Measurements from ENCODE around the gene SKAP1.

SKAP1 gene

GRCh38 chr17:48283907-48284306 is 146.1 kb downstream of the SKAP1 start:
- no peak overlapping the region for H2AFZ ChIP-seq (ENCODE audit: low read length, unreplicated experiment)
- H3K27me3 ChIP-seq (ENCODE audit: insufficient read depth, low read length), result peaks cover 24% of the 10 kb centered on the region
- no peaks in the 10 kb centered on the region for H3K36me3 ChIP-seq (ENCODE audit: insufficient read depth, low read length)
- no peaks in the 10 kb centered on the region for H3K4me1 ChIP-seq (ENCODE audit: control insufficient read depth, insufficient read depth, low read length, unreplicated experiment)
- H3K27ac ChIP-seq (ENCODE audit: low read depth, low read length), result no peak overlapping the region
- no peak overlapping the region for H3K4me3 ChIP-seq (ENCODE audit: low read depth, low read length)
- no peaks in the 10 kb centered on the region for H3K79me2 ChIP-seq (ENCODE audit: control insufficient read depth, insufficient read depth, low read length, unreplicated experiment)

- peaks cover 29% of the 10 kb centered on the region for H3K27me3 ChIP-seq (ENCODE audit: insufficient read depth, low read length)
- no peaks in the 10 kb centered on the region for H3K4me1 ChIP-seq (ENCODE audit: control insufficient read depth, insufficient read depth, low read length, unreplicated experiment)
- no peak overlapping the region for H3K27ac ChIP-seq (ENCODE audit: low read depth, low read length)
- H3K4me3 ChIP-seq (ENCODE audit: low read depth, low read length), result no peak overlapping the region
- H3K79me2 ChIP-seq (ENCODE audit: control insufficient read depth, insufficient read depth, low read length, unreplicated experiment), result no peaks in the 10 kb centered on the region
- H2AFZ ChIP-seq (ENCODE audit: low read length, unreplicated experiment), result no peak overlapping the region
- H3K36me3 ChIP-seq (ENCODE audit: insufficient read depth, low read length), result no peaks in the 10 kb centered on the region
Observed at GRCh38 chr17:48283411-48283810, 146.6 kb downstream of the SKAP1 start.

GRCh38 chr17:48282303-48282702 is 147.7 kb downstream of the SKAP1 start:
- Histone ChIP-seq H3K4me1 (ENCODE audit: control insufficient read depth, insufficient read depth, low read length, unreplicated experiment) (no peaks in the 10 kb centered on the region), H3K79me2 (ENCODE audit: control insufficient read depth, insufficient read depth, low read length, unreplicated experiment) (no peaks in the 10 kb centered on the region), H2AFZ (ENCODE audit: low read length, unreplicated experiment) (no peak overlapping the region), H3K36me3 (ENCODE audit: insufficient read depth, low read length) (no peaks in the 10 kb centered on the region), H3K27me3 (ENCODE audit: insufficient read depth, low read length) (peaks cover 38% of the 10 kb centered on the region), H3K27ac (ENCODE audit: low read depth, low read length) (no peak overlapping the region), H3K4me3 (ENCODE audit: low read depth, low read length) (no peak overlapping the region)

- peaks cover 59% of the 10 kb centered on the region for H3K27me3 ChIP-seq (ENCODE audit: insufficient read depth, low read length)
- no peaks in the 10 kb centered on the region for H3K36me3 ChIP-seq (ENCODE audit: insufficient read depth, low read length)
- no peak overlapping the region for H3K27ac ChIP-seq (ENCODE audit: low read depth, low read length)
- H3K4me1 ChIP-seq (ENCODE audit: control insufficient read depth, insufficient read depth, low read length, unreplicated experiment), result no peaks in the 10 kb centered on the region
- no peak overlapping the region for H3K4me3 ChIP-seq (ENCODE audit: low read depth, low read length)
- no peak overlapping the region for H2AFZ ChIP-seq (ENCODE audit: low read length, unreplicated experiment)
- H3K79me2 ChIP-seq (ENCODE audit: control insufficient read depth, insufficient read depth, low read length, unreplicated experiment), result no peaks in the 10 kb centered on the region
Observed at GRCh38 chr17:48278760-48279491, 151.1 kb downstream of the SKAP1 start.

GRCh38 chr17:48276776-48277175 is 153.2 kb downstream of the SKAP1 start:
- H3K27me3 ChIP-seq (ENCODE audit: insufficient read depth, low read length), result peaks cover 64% of the 10 kb centered on the region

GRCh38 chr17:48270899-48271298 is 159.1 kb downstream of the SKAP1 start:
- no peak overlapping the region for H2AFZ ChIP-seq (ENCODE audit: low read length, unreplicated experiment)
- no peak overlapping the region for H3K4me3 ChIP-seq (ENCODE audit: low read depth, low read length)
- H3K79me2 ChIP-seq (ENCODE audit: control insufficient read depth, insufficient read depth, low read length, unreplicated experiment), result no peaks in the 10 kb centered on the region
- H3K27me3 ChIP-seq (ENCODE audit: insufficient read depth, low read length), result peaks cover 34% of the 10 kb centered on the region
- H3K27ac ChIP-seq (ENCODE audit: low read depth, low read length), result no peak overlapping the region
- no peaks in the 10 kb centered on the region for H3K36me3 ChIP-seq (ENCODE audit: insufficient read depth, low read length)
- peaks cover 3% of the 10 kb centered on the region for H3K4me1 ChIP-seq (ENCODE audit: control insufficient read depth, insufficient read depth, low read length, unreplicated experiment)

More at GRCh38 chr17:48276776-48277175, 153.2 kb downstream of the SKAP1 start:
- Histone ChIP-seq H3K27ac (ENCODE audit: low read depth, low read length) (no peak overlapping the region), H3K4me3 (ENCODE audit: low read depth, low read length) (no peak overlapping the region), H3K36me3 (ENCODE audit: insufficient read depth, low read length) (no peaks in the 10 kb centered on the region), H2AFZ (ENCODE audit: low read length, unreplicated experiment) (no peak overlapping the region), H3K4me1 (ENCODE audit: control insufficient read depth, insufficient read depth, low read length, unreplicated experiment) (no peaks in the 10 kb centered on the region), H3K79me2 (ENCODE audit: control insufficient read depth, insufficient read depth, low read length, unreplicated experiment) (no peaks in the 10 kb centered on the region)

- Histone ChIP-seq H3K27ac (ENCODE audit: low read depth, low read length) (no peak overlapping the region), H3K4me3 (ENCODE audit: low read depth, low read length) (no peak overlapping the region), H3K79me2 (ENCODE audit: control insufficient read depth, insufficient read depth, low read length, unreplicated experiment) (no peaks in the 10 kb centered on the region), H2AFZ (ENCODE audit: low read length, unreplicated experiment) (no peak overlapping the region), H3K36me3 (ENCODE audit: insufficient read depth, low read length) (no peaks in the 10 kb centered on the region), H3K4me1 (ENCODE audit: control insufficient read depth, insufficient read depth, low read length, unreplicated experiment) (peaks cover 19% of the 10 kb centered on the region), H3K27me3 (ENCODE audit: insufficient read depth, low read length) (peaks cover 21% of the 10 kb centered on the region)
Observed at GRCh38 chr17:48269209-48269608, 160.8 kb downstream of the SKAP1 start.

GRCh38 chr17:48263731-48264035 is 166.3 kb downstream of the SKAP1 start:
- Histone ChIP-seq H3K4me3 (ENCODE audit: low read depth, low read length) (no peak overlapping the region), H3K27me3 (ENCODE audit: insufficient read depth, low read length) (peaks cover 4% of the 10 kb centered on the region), H2AFZ (ENCODE audit: low read length, unreplicated experiment) (no peak overlapping the region), H3K79me2 (ENCODE audit: control insufficient read depth, insufficient read depth, low read length, unreplicated experiment) (no peaks in the 10 kb centered on the region), H3K27ac (ENCODE audit: low read depth, low read length) (no peak overlapping the region), H3K4me1 (ENCODE audit: control insufficient read depth, insufficient read depth, low read length, unreplicated experiment) (peaks cover 20% of the 10 kb centered on the region), H3K36me3 (ENCODE audit: insufficient read depth, low read length) (no peaks in the 10 kb centered on the region)

GRCh38 chr17:48262982-48263730 is 166.9 kb downstream of the SKAP1 start:
- H3K27me3 ChIP-seq (ENCODE audit: insufficient read depth, low read length), result peaks cover 4% of the 10 kb centered on the region

GRCh38 chr17:48261297-48261880 is 168.6 kb downstream of the SKAP1 start:
- Histone ChIP-seq H3K4me3 (ENCODE audit: low read depth, low read length) (no peak overlapping the region), H3K27ac (ENCODE audit: low read depth, low read length) (no peak overlapping the region), H3K4me1 (ENCODE audit: control insufficient read depth, insufficient read depth, low read length, unreplicated experiment) (peaks cover 20% of the 10 kb centered on the region), H2AFZ (ENCODE audit: low read length, unreplicated experiment) (no peak overlapping the region), H3K36me3 (ENCODE audit: insufficient read depth, low read length) (no peaks in the 10 kb centered on the region), H3K79me2 (ENCODE audit: control insufficient read depth, insufficient read depth, low read length, unreplicated experiment) (no peaks in the 10 kb centered on the region), H3K27me3 (ENCODE audit: insufficient read depth, low read length) (no peaks in the 10 kb centered on the region)

More at GRCh38 chr17:48262982-48263730, 166.9 kb downstream of the SKAP1 start:
- Histone ChIP-seq H3K4me1 (ENCODE audit: control insufficient read depth, insufficient read depth, low read length, unreplicated experiment) (peaks cover 20% of the 10 kb centered on the region), H3K27ac (ENCODE audit: low read depth, low read length) (no peak overlapping the region), H3K36me3 (ENCODE audit: insufficient read depth, low read length) (no peaks in the 10 kb centered on the region), H3K4me3 (ENCODE audit: low read depth, low read length) (no peak overlapping the region), H2AFZ (ENCODE audit: low read length, unreplicated experiment) (no peak overlapping the region), H3K79me2 (ENCODE audit: control insufficient read depth, insufficient read depth, low read length, unreplicated experiment) (no peaks in the 10 kb centered on the region)
